ENCODE results near the gene MT1M. TPM values are rescaled to one million over a fixed set of nuclear protein-coding genes. Genes with fewer than 3 reads are reported as not detected.
A peak's percentile ranks its signal among the peaks of the same experiment; 100 is the strongest.

The MT1M gene
- total and polyA plus RNA-seq, 2 of the 8 experiments (the other 6 are each of a cell fraction or from before 2014, with no cell fraction given), result 2.1 TPM; not detected in 1

DNA sequence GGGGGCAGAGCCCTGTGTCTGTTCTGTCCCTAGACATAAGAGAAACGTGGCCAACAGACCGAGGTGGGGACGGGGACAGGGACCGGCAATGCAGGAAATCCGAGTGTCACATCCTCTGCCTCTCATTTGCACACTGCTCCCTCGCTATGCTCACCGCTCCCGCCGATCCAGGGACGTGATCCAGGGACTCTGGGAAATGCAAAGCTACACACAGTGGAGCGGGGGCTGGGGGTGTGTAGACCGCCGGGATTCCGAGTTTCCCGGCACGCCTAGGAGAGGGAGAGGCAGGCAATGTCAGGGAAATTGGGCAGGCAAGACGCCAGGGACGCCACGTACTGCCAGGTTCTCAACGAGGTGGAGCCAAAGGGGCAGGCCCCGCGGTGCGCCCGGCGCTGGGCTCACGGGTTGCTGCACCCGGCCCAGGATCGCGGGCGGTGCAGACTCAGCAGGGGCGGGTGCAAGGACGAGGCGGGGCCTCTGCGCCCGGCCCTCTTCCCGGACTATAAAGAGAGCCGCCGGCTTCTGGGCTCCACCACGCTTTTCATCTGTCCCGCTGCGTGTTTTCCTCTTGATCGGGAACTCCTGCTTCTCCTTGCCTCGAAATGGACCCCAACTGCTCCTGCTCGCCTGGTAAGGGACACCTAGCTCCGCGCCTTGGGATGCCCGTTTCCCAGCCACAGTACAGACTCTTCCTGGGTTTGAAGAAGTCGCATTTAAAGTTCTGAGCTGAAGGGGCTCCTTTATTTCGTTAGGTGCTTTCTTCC is 49.7 kb downstream of the MT1M start, which contains the start of gene MT1X (continued):
- TF ChIP-seq, protein P1, sequence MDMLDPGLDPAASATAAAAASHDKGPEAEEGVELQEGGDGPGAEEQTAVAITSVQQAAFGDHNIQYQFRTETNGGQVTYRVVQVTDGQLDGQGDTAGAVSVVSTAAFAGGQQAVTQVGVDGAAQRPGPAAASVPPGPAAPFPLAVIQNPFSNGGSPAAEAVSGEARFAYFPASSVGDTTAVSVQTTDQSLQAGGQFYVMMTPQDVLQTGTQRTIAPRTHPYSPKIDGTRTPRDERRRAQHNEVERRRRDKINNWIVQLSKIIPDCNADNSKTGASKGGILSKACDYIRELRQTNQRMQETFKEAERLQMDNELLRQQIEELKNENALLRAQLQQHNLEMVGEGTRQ (IDR thresholded peaks at IDR 0.05; ENCODE audit: low read length), result no peak
- TF ChIP-seq CBX5 (IDR thresholded peaks at IDR 0.05; ENCODE audit: low read depth, low read length), result no peak
- no peak for TF ChIP-seq GTF2F1 (IDR thresholded peaks at IDR 0.05; ENCODE audit: borderline replicate concordance, low read depth, low read length)
- TF ChIP-seq RNF2 (IDR thresholded peaks at IDR 0.05; ENCODE audit: borderline replicate concordance, low read depth, low read length, missing control alignments, poor library complexity, severe bottlenecking), result no peak
- TF ChIP-seq RXRA (IDR thresholded peaks at IDR 0.05; ENCODE audit: insufficient read depth, low read depth, low read length), result no peak
- TF ChIP-seq HDAC6 (IDR thresholded peaks at IDR 0.05; ENCODE audit: low read depth, low read length), result no peak
- no peak for TF ChIP-seq ZNF274 (IDR thresholded peaks at IDR 0.05; ENCODE audit: borderline replicate concordance, extremely low read depth, low read length)
- TF ChIP-seq CHD1 (IDR thresholded peaks at IDR 0.05; ENCODE audit: low read depth, low read length), result no peak
- TF ChIP-seq, protein P2, sequence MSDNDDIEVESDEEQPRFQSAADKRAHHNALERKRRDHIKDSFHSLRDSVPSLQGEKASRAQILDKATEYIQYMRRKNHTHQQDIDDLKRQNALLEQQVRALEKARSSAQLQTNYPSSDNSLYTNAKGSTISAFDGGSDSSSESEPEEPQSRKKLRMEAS (IDR thresholded peaks at IDR 0.05), result peak; percentile 46; the same call in 1 of the 2 replicates
- TF ChIP-seq BACH1 (IDR thresholded peaks at IDR 0.05; ENCODE audit: low read length), result no peak
- TF ChIP-seq JUND (IDR thresholded peaks at IDR 0.05; ENCODE audit: low read length), result no peak
- no peak for TF ChIP-seq RFX5 (IDR thresholded peaks at IDR 0.05; ENCODE audit: borderline replicate concordance, low read depth, low read length)
- no peak for TF ChIP-seq SIN3A (conservative IDR thresholded peaks at IDR 0.05 in 1 of 2, IDR thresholded peaks at IDR 0.05 in 1 of 2; ENCODE audit: low read depth in 1 of 2, low read length in 2 of 2)
- TF ChIP-seq EP300 (IDR thresholded peaks at IDR 0.05; ENCODE audit: borderline replicate concordance in 1 of 2, low read depth in 2 of 2, low read length in 2 of 2), result no peak
- TF ChIP-seq BRCA1 (IDR thresholded peaks at IDR 0.05; ENCODE audit: low read depth, low read length), result no peak
- no peak for TF ChIP-seq POLR2AphosphoS5 (IDR thresholded peaks at IDR 0.05; ENCODE audit: low read depth, low read length)
- no peak for TF ChIP-seq SIX5 (IDR thresholded peaks at IDR 0.05; ENCODE audit: low read depth, low read length)
- TF ChIP-seq PHF8 (conservative IDR thresholded peaks at IDR 0.05; ENCODE audit: low read depth, low read length), result 0 out of 2 replicates have a peak, but pooled peaks have one; percentile 14
- no peak for TF ChIP-seq HDAC2 (IDR thresholded peaks at IDR 0.05; ENCODE audit: borderline replicate concordance in 1 of 2, low read depth in 2 of 2, low read length in 2 of 2)
- TF ChIP-seq FOSL1 (IDR thresholded peaks at IDR 0.05; ENCODE audit: insufficient read depth, low read depth, low read length), result no peak
- no peak for TF ChIP-seq MAFK (IDR thresholded peaks at IDR 0.05; ENCODE audit: low read depth, low read length)
- TF ChIP-seq NRF1 (IDR thresholded peaks at IDR 0.05; ENCODE audit: low read depth, low read length), result no peak
- TF ChIP-seq CEBPB (IDR thresholded peaks at IDR 0.05; ENCODE audit: low read depth, low read length), result no peak

Measured in H1 (cell line).